Endothelial cell of umbilical vein (primary cell): Measurements from ENCODE around the gene UBASH3A. TPM values are rescaled to one million over a fixed set of nuclear protein-coding genes. Genes with fewer than 3 reads are reported as not detected.

Experiments used
- BruUV-seq: library from RNA; stranded (reverse); fragments of 400-500 nt; replicated peaks from 2 replicates; lab custom pipeline; 2021; lab: Mats Ljungman, UMichigan
- CTCF ChIA-PET: fragments of 300-600, 350-600 bp; sonication (Branson Sonifier 250); formaldehyde crosslinking; loops from one replicate; lab custom pipeline; 2021; ENCODE audit warnings: antibody characterized with exemption, inconsistent platforms; lab: Charles Lee
- POLR2A ChIA-PET: fragments of 300-600, 350-600 bp; sonication (Branson Sonifier 250); formaldehyde crosslinking; loops from one replicate; lab custom pipeline; 2021; ENCODE audit warnings: antibody characterized with exemption, inconsistent platforms; lab: Charles Lee
- DNase-seq: peaks from one replicate; pipeline ENCODE4 v3.0.0-alpha.2; 2011; ENCODE audit warnings: low read depth, low spot score
- FAIRE-seq: peaks from 2 replicates; lab custom pipeline; 2011; peaks lifted over from hg19 to GRCh38; lab: Jason Lieb, UNC
- H2AFZ ChIP-seq: 2 replicates; pipeline ENCODE4 v1.6.0; 2012; ENCODE audit warnings: low read depth, low read length, control low read depth, inconsistent platforms
- H3K27ac ChIP-seq: 2 replicates; pipeline ENCODE4 v1.5.1; 2011; ENCODE audit warnings: low read depth, mild to moderate bottlenecking, control low read depth, low read length, moderate library complexity; ENCODE audit not compliant: insufficient read depth
- H3K27me3 ChIP-seq, 2 experiments: 2 replicates each; pipeline versions ENCODE4 v1.6.0 to v1.6.1; 2011; ENCODE audit warnings: low read length in 2 of 2, mixed read lengths in 1 of 2; ENCODE audit not compliant: control insufficient read depth in 2 of 2, insufficient read depth in 2 of 2
- H3K36me3 ChIP-seq, 2 experiments: 2 replicates in 1 of 2; 3 replicates in 1 of 2; pipeline ENCODE4 v1.5.1; 2011; ENCODE audit warnings: low read length in 2 of 2, mild to moderate bottlenecking in 1 of 2, moderate library complexity in 1 of 2; ENCODE audit not compliant: control insufficient read depth in 2 of 2, insufficient read depth in 2 of 2; ENCODE audit errors: extremely low read depth in 1 of 2
- H3K4me1 ChIP-seq: 3 replicates; pipeline ENCODE4 v1.5.1; 2011; ENCODE audit warnings: mild to moderate bottlenecking, low read length; ENCODE audit not compliant: control insufficient read depth, insufficient read depth; ENCODE audit errors: extremely low read depth
- H3K4me2 ChIP-seq: 2 replicates; pipeline ENCODE4 v1.6.1; 2011; ENCODE audit warnings: low read length, control low read depth, mixed read lengths; ENCODE audit not compliant: insufficient read depth
- H3K4me3 ChIP-seq, 3 experiments: fragments of 200-600 bp in 1 of 3; sonication (generic), shearing (Covaris generic) in 1 of 3; replicated peaks in 1 of 3; 2 replicates each; pipeline ENCODE4 v1.5.1; 2011 to 2016; ENCODE audit warnings: control low read depth in 3 of 3, low read length in 3 of 3, mild to moderate bottlenecking in 2 of 3, inconsistent platforms in 1 of 3, low read depth in 1 of 3, moderate library complexity in 1 of 3; ENCODE audit not compliant: insufficient read depth in 1 of 3
- H3K79me2 ChIP-seq: 2 replicates; pipeline ENCODE4 v1.6.0; 2012; ENCODE audit warnings: low read length, inconsistent platforms; ENCODE audit not compliant: control insufficient read depth, insufficient read depth
- H3K9ac ChIP-seq: replicated peaks from 2 replicates; pipeline ENCODE3; 2011; ENCODE audit warnings: low read length, control low read depth; ENCODE audit not compliant: insufficient read depth; ENCODE audit errors: extremely low read depth
- H3K9me1 ChIP-seq: replicated peaks from 3 replicates; pipeline ENCODE4 v1.6.0; 2011; ENCODE audit warnings: mild to moderate bottlenecking, low read length; ENCODE audit not compliant: control insufficient read depth, insufficient read depth; ENCODE audit errors: extremely low read depth
- H3K9me3 ChIP-seq: replicated peaks from 2 replicates; pipeline ENCODE4 v1.5.1; 2012; ENCODE audit warnings: low read length, inconsistent platforms; ENCODE audit not compliant: control insufficient read depth, insufficient read depth
- H4K20me1 ChIP-seq: replicated peaks from 2 replicates; pipeline ENCODE3; 2011; ENCODE audit warnings: mild to moderate bottlenecking, low read length; ENCODE audit not compliant: control insufficient read depth, insufficient read depth; ENCODE audit errors: extremely low read depth
- EZH2 ChIP-seq: IDR thresholded peaks from 2 replicates; pipeline ENCODE4 v1.6.1; 2012; ENCODE audit warnings: borderline replicate concordance, low read depth, mild to moderate bottlenecking, moderate library complexity, low read length, inconsistent platforms; ENCODE audit not compliant: severe bottlenecking
- FOS ChIP-seq: IDR thresholded peaks from 2 replicates; pipeline ENCODE4 v1.6.1; 2011; ENCODE audit warnings: mild to moderate bottlenecking, low read length, moderate library complexity, borderline replicate concordance; ENCODE audit not compliant: insufficient read depth
- GATA2 ChIP-seq: IDR thresholded peaks from 2 replicates; pipeline ENCODE4 v1.7.0; 2011; ENCODE audit warnings: low read depth, mild to moderate bottlenecking, moderate library complexity, mixed read lengths, low read length; ENCODE audit not compliant: insufficient read length, insufficient read depth
- JUN ChIP-seq: IDR thresholded peaks from 2 replicates; pipeline ENCODE4 v1.6.1; 2011; ENCODE audit warnings: borderline replicate concordance, low read depth; ENCODE audit not compliant: insufficient read length, insufficient read depth
- MYC ChIP-seq: IDR thresholded peaks from one replicate; pipeline ENCODE4 v1.6.1; 2011; ENCODE audit warnings: mild to moderate bottlenecking, low read depth, low read length
- POLR2A ChIP-seq: IDR thresholded peaks from 2 replicates; pipeline ENCODE4 v1.6.1; 2012; ENCODE audit warnings: low read depth, mild to moderate bottlenecking, control low read depth, low read length
- POLR2AphosphoS5 ChIP-seq: IDR thresholded peaks from 2 replicates; pipeline ENCODE4 v1.6.1; 2012; ENCODE audit warnings: low read depth, mild to moderate bottlenecking, control low read depth, low read length, moderate library complexity; ENCODE audit not compliant: insufficient read depth
- dilution Hi-C: fragments of 300-500 bp; cut with MboI; formaldehyde crosslinking; loops from one replicate; pipeline ENCODE4 v1.15.0; 2019; ENCODE audit warnings: low sequenced_read_pairs; ENCODE audit not compliant: extremely low pct_ligation_motif_present
- intact Hi-C: fragments of 100-400 bp; cut with micrococcal nuclease; formaldehyde crosslinking; loops from one replicate; pipeline ENCODE4 v1.10.0; 2022
- polyA plus RNA-seq, 4 experiments: library from polyadenylated mRNA; depleted of rRNA in 3 of 4; stranded (reverse) in 3 of 4; unstranded in 1 of 4; fragments of >200 nt; gene quantifications; 2 replicates each; pipeline versions ENCODE4 v1.2.1 to v1.2.3, GENCODE V29; 2011 to 2012; ENCODE audit warnings: missing spikeins in 1 of 4
- total RNA-seq: library from RNA; stranded (reverse); gene quantifications from 2 replicates; pipeline ENCODE4 v1.2.3, GENCODE V29; 2021
- TF ChIP-seq, protein P1 (sequence below), 2 donors: IDR thresholded peaks; 1 replicate in 1 of 2; 2 replicates in 1 of 2; pipeline ENCODE4 v1.5.1; 2011; ENCODE audit warnings: low read length in 2 of 2, mild to moderate bottlenecking in 2 of 2, moderate library complexity in 2 of 2, control low read depth in 1 of 2, inconsistent platforms in 1 of 2, low read depth in 1 of 2; ENCODE audit not compliant: insufficient read depth in 1 of 2; ENCODE audit errors: extremely low read depth in 1 of 2
- TF ChIP-seq, protein P2 (sequence below): IDR thresholded peaks from 2 replicates; pipeline ENCODE4 v1.6.1; 2011; ENCODE audit not compliant: insufficient read depth, insufficient read length

UBASH3A gene
- total and polyA plus RNA-seq, 2 donors (not counting 3 experiments of a cell fraction or from before 2014, with no cell fraction given): not detected

DNA sequence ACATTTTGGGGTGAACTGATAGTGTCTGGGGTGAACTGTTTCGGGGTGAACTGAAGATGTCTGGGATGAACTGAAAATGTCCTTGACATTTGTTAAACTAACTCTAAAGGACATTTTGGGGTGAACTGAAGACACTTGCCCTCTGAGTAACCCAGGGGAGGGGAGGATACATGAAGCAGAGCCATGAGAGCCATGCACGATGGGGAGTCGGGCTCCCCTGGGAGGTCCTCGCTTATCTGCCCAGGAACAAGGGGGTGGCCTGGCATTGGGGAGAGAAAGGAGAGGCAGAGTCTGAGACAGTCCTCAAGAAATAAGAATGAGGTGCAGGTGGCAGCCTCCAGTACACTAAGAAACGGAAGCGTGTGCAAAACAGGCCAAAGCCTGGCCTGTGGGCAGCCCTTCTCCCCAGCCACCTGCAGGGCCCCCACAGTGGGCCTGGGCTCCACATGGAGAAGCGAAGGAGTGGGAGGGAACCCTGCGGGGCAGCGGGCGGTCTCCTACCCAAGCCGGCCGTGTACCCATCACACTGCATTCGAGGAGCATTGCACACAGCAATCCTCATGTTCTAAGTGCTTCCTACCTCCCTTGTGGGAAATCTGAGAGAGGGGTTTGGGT, 68.1 kb downstream of the UBASH3A start:
- Histone ChIP-seq H3K79me2 (no peaks in the 10 kb centered on the region), H3K4me3 (no peak overlapping the region), H3K4me1 (peaks cover 12% of the 10 kb centered on the region), H3K27ac (no peak overlapping the region), H4K20me1 (no peaks in the 10 kb centered on the region), H3K36me3 (no peaks in the 10 kb centered on the region), H2AFZ (no peak overlapping the region), H3K27me3 (peaks cover 2 to 4% of the 10 kb centered on the region in 2 experiments), H3K9me1 (no peaks in the 10 kb centered on the region), H3K9ac (no peak overlapping the region), H3K4me2 (no peak overlapping the region), H3K9me3 (no peaks in the 10 kb centered on the region)
- no peak for DNase-seq
- intact Hi-C loops: no loop called here
- dilution Hi-C loops: no loop called here
- no TSS peak for BruUV-seq
- ChIA-PET CTCF (no interaction called here), POLR2A (no interaction called here)
- TF ChIP-seq EZH2 (no peak), FOS (no peak), MYC (no peak), POLR2A (no peak), JUN (no peak), POLR2AphosphoS5 (no peak), GATA2 (no peak)
- TF ChIP-seq, protein P1, sequence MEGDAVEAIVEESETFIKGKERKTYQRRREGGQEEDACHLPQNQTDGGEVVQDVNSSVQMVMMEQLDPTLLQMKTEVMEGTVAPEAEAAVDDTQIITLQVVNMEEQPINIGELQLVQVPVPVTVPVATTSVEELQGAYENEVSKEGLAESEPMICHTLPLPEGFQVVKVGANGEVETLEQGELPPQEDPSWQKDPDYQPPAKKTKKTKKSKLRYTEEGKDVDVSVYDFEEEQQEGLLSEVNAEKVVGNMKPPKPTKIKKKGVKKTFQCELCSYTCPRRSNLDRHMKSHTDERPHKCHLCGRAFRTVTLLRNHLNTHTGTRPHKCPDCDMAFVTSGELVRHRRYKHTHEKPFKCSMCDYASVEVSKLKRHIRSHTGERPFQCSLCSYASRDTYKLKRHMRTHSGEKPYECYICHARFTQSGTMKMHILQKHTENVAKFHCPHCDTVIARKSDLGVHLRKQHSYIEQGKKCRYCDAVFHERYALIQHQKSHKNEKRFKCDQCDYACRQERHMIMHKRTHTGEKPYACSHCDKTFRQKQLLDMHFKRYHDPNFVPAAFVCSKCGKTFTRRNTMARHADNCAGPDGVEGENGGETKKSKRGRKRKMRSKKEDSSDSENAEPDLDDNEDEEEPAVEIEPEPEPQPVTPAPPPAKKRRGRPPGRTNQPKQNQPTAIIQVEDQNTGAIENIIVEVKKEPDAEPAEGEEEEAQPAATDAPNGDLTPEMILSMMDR (IDR thresholded peaks at IDR 0.05; ENCODE audit: extremely low read depth in 1 of 2, insufficient read depth in 1 of 2, low read depth in 1 of 2, low read length in 2 of 2): no peak
- TF ChIP-seq, protein P2, sequence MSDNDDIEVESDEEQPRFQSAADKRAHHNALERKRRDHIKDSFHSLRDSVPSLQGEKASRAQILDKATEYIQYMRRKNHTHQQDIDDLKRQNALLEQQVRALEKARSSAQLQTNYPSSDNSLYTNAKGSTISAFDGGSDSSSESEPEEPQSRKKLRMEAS: no peak
- FAIRE-seq: no peak
